IPS-11a (cell line): ENCODE results near the gene SLC35F4.
"Not testable (repeated sequence)": the region's sequence is repeated elsewhere in the genome, so short reads cannot be mapped to it uniquely, and the experiment has no call there.

ENCODE experiments used
- H3K4me3 ChIP-seq: one replicate; pipeline ENCODE4 v1.5.1; 2013; ENCODE audit warnings: low read depth, low read length, control low read depth

The SLC35F4 gene

DNA sequence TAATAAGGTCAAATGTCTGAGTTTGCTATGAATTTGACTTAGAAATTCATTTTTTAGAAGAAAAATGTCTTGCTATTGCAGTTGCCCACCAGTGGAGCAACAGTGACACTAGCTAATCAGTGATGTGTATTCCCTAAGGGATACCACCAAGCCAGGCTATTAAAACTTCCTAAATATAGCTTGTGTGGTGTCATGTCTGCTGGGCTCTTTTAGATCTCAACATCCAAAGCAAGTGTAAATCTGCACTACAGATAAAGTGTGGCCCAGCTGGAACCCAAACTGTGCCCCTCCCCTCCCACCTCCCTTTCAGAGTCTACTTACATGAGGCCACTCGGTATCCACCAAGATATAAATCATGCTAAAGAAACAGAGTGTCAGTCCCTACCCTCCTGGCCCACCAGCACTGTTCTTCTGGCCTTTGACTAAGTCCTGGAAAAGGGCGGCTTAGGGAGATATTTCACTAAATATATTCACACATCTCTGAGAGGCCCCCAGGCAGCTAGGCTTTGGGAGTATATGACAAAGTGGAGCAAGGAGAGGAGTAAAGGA, 53.8 kb downstream of the SLC35F4 start:
- H3K4me3 ChIP-seq = no peak overlapping the region

DNA sequence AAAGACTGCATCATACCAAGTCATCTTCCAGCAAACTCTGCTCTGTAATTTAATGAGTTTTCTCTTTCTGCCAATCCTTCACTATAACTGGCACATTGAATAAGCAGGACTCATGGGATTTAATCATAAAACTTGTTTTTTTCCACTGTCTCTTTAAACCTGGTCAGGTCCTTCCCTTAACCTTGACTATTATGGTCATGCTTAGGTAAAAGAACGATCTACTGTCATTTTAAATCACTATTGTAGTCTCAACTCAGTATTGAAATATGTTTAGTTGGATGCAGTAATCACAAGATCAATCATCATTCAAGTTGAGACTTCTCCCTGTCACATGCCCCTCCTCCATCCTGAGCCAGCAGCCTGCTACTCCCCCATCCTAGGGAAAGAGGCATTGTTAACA, 56.1 kb downstream of the SLC35F4 start:
- no peak overlapping the region for H3K4me3 ChIP-seq

DNA sequence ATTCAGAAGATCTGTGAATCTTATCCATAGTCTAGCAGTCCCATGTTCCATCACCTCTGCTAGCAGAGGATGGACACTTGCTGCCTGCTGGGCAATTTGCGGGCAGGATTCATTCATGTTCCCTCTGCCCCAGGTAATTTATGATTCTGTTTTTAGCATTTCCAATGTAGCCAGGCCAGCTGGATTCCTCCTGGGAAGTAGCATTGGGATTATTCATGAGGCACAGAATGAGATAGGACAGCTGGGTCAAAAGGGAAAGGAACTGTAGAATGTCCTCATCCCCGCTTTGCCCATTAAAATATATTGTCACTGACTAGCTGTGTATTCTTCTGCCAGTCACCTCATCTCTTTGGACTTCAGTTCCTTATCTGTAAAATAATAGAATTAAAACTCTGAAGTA, 68.7 kb downstream of the SLC35F4 start:
- no peak overlapping the region for H3K4me3 ChIP-seq

DNA sequence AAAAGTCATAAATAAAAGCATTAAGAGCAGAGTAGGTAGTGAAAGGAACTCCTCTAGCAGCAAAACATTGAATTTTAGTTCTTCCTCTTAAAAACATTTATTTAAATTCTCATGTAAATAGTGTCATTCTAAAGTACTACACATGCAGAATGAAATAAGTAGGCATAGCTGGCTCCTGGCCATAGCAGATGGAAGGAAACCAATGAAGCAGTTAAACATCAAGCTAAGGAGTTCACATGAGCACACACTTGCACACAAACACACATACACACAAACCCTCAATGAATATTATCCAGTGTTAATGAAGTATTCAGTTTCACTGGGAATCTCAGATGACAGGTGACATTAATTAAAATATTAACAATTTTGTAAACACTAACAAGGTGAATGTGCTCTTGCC, 69.3 kb downstream of the SLC35F4 start:
- H3K4me3 ChIP-seq = no peak overlapping the region

- no peak overlapping the region for H3K4me3 ChIP-seq
Measured at GRCh38 chr14:57785058-57785457, 80.8 kb downstream of the SLC35F4 start.

DNA sequence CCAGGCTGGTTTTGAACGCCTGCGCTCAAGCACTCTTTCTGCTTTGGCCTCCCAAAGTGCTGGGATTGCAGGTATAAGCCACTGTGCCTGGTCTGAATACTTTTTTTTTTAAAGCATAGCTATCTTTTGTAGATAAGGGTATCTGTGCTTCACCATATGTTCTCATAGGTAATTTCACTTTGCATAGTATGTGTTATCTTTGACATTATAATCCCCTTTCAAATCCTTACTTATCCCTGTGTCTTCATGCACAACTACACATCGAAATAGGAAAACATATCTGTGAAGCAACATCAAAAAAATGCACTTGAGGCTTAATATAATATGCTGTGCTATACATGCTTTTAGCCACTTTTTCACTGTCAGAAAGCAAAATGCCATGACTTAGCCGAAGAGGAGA, 94.1 kb downstream of the SLC35F4 start:
- H3K4me3 ChIP-seq = no peak overlapping the region

DNA sequence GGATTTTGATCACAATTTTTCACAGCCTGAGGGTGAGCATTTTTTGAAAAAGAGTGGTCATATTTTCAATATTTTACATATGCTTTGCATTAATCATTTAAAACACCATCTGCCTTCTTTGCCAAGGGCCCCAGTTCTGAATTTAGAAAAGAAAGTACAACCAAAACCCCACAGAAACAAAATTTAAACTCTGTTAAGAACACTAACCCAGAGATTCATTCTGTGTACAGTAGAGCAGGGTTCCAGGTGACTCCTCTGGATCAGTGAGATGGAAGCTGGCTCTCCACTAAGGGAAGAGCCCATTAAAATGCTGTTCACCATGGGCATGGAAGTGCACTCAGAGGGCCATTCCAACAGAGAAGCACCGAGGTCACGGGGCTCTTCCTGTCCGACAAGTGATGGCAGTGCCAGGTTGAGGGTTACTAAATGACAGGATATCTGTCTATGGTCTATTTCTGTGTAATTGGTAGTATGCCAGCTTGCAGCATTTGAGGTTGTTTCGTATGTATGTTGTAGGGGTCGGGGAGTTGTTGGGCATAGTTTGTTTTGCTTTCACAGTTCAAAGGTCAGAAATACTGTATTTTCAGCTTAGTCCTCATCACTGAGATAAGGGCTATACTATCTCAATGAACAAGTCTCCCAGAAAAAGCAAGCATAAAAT, 95.9 kb downstream of the SLC35F4 start:
- no peak overlapping the region for H3K4me3 ChIP-seq

DNA sequence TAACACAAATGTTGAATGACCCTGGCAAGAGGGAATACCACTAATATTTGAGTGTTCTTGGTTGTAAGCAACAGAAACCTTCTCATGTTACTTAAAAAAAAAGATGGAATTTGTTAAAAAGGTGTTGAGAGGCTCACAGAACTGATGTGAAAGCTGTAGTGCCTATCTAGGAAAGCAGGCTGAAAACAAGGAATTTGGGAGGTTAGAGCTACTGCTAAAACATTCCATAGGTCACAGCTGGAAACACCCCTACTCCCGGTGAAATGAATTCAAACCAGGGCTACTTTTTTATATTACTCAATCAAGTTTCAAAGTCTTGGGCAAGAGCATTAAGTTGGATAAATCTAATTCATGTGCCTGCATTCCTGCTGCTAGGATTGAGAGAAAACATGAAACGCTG, 104.1 kb downstream of the SLC35F4 start:
- no peak overlapping the region for H3K4me3 ChIP-seq

DNA sequence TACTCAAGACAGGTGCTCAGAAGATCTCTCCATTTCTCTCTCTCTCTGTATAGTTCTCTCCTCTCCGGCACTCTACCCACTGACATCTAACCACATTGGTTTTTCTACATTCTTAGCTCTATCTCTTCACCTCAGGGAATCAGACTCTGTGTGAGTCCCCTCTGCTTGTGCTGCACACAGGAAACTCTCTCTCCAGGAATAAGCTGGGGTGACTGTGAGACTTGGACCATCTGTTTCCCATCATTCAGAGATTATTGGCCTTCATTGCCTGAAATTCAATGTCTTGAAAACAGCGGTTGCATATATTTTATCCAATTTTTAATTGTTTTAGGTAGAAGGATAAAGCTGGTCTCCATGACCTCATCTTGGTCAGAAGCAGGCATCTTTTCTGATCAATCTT, 105.0 kb downstream of the SLC35F4 start:
- H3K4me3 ChIP-seq = no peak overlapping the region

DNA sequence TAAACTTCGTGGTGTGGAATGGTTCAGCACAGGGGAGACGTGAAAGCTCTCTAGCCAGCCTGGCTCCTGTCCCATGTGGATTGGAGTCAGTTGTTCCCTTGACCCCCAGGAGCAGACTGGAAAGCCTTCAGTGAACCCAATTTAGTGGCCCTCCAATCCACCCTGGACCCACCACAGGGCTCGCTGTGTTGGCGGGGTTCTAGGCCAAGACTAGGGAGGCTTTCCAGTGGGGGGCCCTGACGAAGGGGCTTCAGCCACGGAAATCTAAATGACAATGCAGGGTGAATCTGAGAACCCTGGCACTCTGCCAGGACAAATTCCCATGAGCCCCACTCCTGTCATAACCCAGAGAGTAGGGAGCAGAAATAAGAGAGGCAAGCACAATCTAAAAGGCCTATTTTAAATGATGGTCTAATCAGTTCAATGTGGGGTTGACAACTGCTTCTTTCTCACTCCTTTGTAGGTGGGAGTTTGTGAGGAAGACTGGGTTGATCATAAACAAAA, 110.8 kb downstream of the SLC35F4 start:
- H3K4me3 ChIP-seq = no peak overlapping the region

GRCh38 chr14:57754527-57754926, 111.4 kb downstream of the SLC35F4 start:
- H3K4me3 ChIP-seq = no peak overlapping the region

DNA sequence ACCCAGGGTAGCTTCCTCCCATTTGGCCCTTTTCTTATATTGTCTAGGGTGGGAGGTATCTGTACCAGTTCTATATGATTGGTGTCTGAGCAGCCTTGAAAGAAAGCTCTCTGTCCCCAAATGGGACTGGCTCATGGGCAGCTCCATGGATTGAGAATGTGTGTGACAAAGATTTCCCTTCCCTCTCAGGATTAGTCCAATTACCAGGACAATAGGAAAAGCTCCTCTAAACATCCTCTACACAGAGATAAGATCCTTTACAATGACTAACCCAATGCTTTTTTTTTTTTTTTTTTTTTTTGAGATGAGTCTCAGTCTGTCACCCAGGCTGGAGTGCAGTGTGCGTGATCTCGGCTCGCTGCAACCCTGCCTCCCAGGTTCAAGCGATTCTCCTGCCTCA, 112.1 kb downstream of the SLC35F4 start:
- H3K4me3 ChIP-seq = no peak overlapping the region

DNA sequence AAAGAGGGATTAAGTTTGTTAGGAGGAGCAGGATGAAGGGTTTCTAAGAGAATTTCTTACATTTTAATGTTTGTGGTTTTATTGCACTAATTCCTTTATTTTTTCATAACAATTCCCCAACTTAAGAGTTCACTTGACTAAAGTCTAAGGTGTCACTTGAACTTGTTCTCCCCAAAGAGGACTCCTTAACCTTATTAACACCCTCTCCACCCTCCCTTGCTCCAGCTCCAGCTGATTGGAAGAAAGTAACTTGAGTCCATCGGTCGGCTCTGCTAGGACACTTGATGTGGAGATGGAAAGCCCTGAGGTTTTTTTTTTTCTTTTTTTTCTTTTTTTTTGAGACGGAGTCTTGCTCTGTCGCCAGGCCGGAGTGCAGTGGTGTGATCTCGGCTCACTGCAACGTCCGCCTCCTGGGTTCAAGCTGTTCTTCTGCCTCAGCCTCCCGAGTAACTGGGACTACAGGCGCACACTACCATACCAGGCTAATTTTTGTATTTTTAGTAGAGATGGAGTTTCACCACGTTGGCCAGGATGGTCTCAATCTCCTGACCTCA, 113.7 kb downstream of the SLC35F4 start:
- H3K4me3 ChIP-seq = not testable (repeated sequence)

DNA sequence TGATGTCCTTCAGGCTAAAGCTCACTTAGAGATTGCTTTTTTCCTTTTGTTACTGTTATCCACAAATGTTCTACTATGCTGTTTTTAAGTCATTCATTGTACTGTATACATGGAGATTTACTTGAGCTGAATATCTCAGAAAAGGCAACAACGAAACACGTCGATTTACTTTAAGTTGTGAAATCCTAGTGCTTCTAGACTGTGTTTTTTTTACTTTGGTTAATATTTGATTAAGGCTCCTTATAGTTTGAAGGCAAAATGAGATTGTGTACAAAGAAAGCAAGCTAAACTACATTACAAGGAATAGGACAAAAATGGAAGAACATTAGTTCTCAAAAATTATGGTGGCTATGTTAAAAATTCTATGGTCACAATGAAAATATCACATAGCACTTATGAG, 114.5 kb downstream of the SLC35F4 start:
- no peak overlapping the region for H3K4me3 ChIP-seq

DNA sequence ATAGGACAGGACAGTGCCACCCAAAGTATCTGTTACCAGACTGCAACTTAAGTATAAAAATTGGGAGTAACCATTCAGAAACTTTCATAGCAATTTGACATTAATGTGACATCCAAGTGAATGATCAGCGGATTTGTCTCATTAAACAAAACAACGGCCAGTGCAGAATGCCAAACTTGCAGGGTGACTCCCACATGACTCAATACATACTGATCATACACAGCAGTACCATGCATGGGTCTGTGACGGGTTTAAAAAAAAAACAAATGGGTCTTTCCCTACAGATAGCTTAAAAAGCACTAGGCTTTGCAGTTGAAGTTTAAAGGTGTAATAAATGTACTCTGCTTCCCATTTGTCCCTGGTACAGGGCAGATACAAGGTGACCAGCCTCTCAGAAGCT, 116.6 kb downstream of the SLC35F4 start:
- no peak overlapping the region for H3K4me3 ChIP-seq

DNA sequence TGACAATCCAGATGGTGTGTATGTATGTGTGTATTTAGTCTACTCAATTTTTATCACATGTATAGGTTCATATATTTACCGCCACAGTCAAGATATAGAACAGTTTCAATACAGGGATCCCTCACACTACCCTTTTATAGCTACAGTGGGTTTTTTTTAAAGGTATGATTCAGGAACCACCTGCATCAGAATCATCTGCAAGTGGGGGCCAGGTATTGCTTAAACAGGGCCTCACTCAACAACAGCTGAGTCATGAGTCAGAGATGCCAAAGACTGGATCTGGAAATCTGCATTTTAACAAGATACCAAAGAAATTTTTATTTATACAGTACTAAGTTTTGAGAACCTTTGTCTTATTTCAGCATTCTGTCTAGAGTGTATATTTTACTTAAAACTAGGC, 117.6 kb downstream of the SLC35F4 start:
- H3K4me3 ChIP-seq = no peak overlapping the region

DNA sequence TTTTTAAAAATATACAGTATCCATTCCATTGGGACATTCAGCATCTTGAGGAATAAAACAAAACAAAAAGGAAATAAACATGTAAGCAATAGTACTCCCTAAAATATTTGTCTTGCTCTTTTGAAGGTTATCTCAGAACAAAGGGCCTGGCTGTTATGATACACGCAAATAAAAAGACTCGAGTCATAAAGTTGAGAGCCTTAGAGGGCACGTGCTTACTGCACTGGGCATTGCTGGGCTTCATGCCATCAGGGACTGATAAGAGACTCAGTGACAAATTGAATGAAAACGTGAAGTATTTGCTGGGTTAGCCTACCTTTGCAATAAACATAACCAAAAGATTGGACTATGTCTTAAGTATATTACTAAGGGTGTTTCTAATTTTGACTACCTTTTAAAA, 118.9 kb downstream of the SLC35F4 start:
- no peak overlapping the region for H3K4me3 ChIP-seq

- H3K4me3 ChIP-seq = no peak overlapping the region
Measured at GRCh38 chr14:57746563-57746962, 119.3 kb downstream of the SLC35F4 start.

- no peak overlapping the region for H3K4me3 ChIP-seq
Measured at GRCh38 chr14:57739516-57739915, 126.4 kb downstream of the SLC35F4 start.

DNA sequence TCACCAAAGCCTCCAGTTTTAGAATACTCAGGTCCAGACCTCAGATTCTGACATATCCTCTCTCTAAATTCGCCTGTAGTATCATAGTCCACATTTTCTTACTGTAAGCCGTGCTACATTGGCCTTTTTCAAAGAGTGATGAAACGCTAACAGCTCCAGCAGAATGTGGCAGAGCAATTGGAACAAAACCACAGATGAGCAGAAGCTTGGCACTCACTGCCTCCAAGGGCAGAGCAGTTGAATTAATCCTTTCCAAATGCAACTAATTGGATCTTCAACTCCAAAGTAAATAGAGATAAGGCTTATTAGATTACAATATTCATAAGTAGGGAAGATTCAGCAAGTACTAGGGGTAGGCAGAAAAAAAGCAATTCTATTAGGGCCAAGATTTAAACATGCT, 128.3 kb downstream of the SLC35F4 start:
- H3K4me3 ChIP-seq = no peak overlapping the region

GRCh38 chr14:57736391-57736790, 129.5 kb downstream of the SLC35F4 start:
- H3K4me3 ChIP-seq = no peak overlapping the region

GRCh38 chr14:57735276-57735675, 130.6 kb downstream of the SLC35F4 start:
- H3K4me3 ChIP-seq = no peak overlapping the region
